A549 (cell line): ENCODE measurements around the gene CTRL. TPM values are rescaled to one million over a fixed set of nuclear protein-coding genes. Genes with fewer than 3 reads are reported as not detected.

Experiments used
- ATAC-seq, 2 experiments: fragments of 200-7000 bp in 1 of 2; fragments of >200 bp in 1 of 2; cut with Nextera tagmentation in 1 of 2; cut with Tn5 transposase in 1 of 2; 3 replicates each; pipeline versions ENCODE4 v1.8.0 to v1.9.1; 2018 to 2020; ENCODE audit warnings: mild to moderate bottlenecking in 1 of 2, moderate library complexity in 1 of 2
- CTCF ChIA-PET: fragments of 300-600 bp; sonication (Branson Sonifier 250); formaldehyde crosslinking; extraction: SDS; loops from one replicate; lab custom pipeline; 2021; ENCODE audit warnings: antibody characterized with exemption, inconsistent platforms; lab: Yijun Ruan, JAX
- POLR2A ChIA-PET: fragments of 350-600 bp; formaldehyde crosslinking; extraction: SDS; loops from one replicate; lab custom pipeline; 2021; ENCODE audit warnings: antibody characterized with exemption, inconsistent platforms; lab: Yijun Ruan, JAX
- DNase-seq, 2 experiments: peaks; one replicate each; pipeline versions ENCODE4 v3.0.0 to v3.0.0-alpha.2; 2011 to 2016; ENCODE audit warnings: low read depth in 1 of 2, low spot score in 1 of 2
- FAIRE-seq: peaks from 2 replicates; lab custom pipeline; 2011; peaks lifted over from hg19 to GRCh38; lab: Jason Lieb, UNC
- H3K27ac ChIP-seq, 2 experiments: fragments of >200 bp; sonication (Bioruptor Twin); formaldehyde crosslinking; 3 replicates each; pipeline ENCODE4 v1.5.1; 2016 to 2017
- H3K4me1 ChIP-seq: fragments of >200 bp; sonication (Bioruptor Twin); formaldehyde crosslinking; 3 replicates; pipeline ENCODE4 v1.6.1; 2016
- H3K4me2 ChIP-seq: fragments of >200 bp; sonication (Bioruptor Twin); formaldehyde crosslinking; 3 replicates; pipeline ENCODE4 v1.6.1; 2016
- H3K4me3 ChIP-seq: fragments of >200 bp; sonication (Bioruptor Twin); formaldehyde crosslinking; 3 replicates; pipeline ENCODE4 v1.5.1; 2016
- H3K9me3 ChIP-seq: fragments of >200 bp; sonication (Bioruptor Twin); formaldehyde crosslinking; 3 replicates; pipeline ENCODE4 v1.6.1; 2016
- BHLHE40 ChIP-seq: IDR thresholded peaks from 2 replicates; pipeline ENCODE4 v1.6.1; 2012; ENCODE audit warnings: low read depth, low read length, inconsistent platforms
- CBX2 ChIP-seq: fragments of 200-600 bp; sonication (generic); IDR thresholded peaks from 2 replicates; pipeline ENCODE4 v1.6.1; 2016; ENCODE audit warnings: low read depth, mild to moderate bottlenecking, borderline replicate concordance
- CTCF ChIP-seq: fragments of >200 bp; sonication (Bioruptor Twin); formaldehyde crosslinking; IDR thresholded peaks from 3 replicates; pipeline ENCODE4 v1.5.1; 2016
- EHF ChIP-seq: fragments of 250-450 bp; sonication (Bioruptor Pico); IDR thresholded peaks from 2 replicates; pipeline ENCODE4 v1.5.0; 2020; ENCODE audit warnings: mild to moderate bottlenecking
- EHMT2 ChIP-seq: fragments of 200-600 bp; sonication (generic); IDR thresholded peaks from 2 replicates; pipeline ENCODE4 v1.6.1; 2016; ENCODE audit warnings: antibody characterized with exemption, low read depth, mild to moderate bottlenecking, moderate library complexity
- ELK1 ChIP-seq: fragments of 150-350 bp; IDR thresholded peaks from 2 replicates; pipeline ENCODE4 v1.6.1; 2014; ENCODE audit warnings: low read depth, mild to moderate bottlenecking, low read length
- ESRRA ChIP-seq: fragments of 150-350 bp; IDR thresholded peaks from 2 replicates; pipeline ENCODE4 v1.6.1; 2014; ENCODE audit warnings: mild to moderate bottlenecking, low read length, borderline replicate concordance
- FOSB ChIP-seq: fragments of 250-450 bp; sonication (Bioruptor Pico); IDR thresholded peaks from 2 replicates; pipeline ENCODE4 v1.5.0; 2020; ENCODE audit warnings: mild to moderate bottlenecking, moderate library complexity
- FOSL2 ChIP-seq, 2 experiments: fragments of 450-650 bp in 1 of 2; fragments of >200 bp in 1 of 2; sonication (Bioruptor Twin) in 1 of 2; formaldehyde crosslinking; IDR thresholded peaks; 2 replicates each; pipeline versions ENCODE4 v1.5.0 to v1.6.1; 2016 to 2020; ENCODE audit warnings: mild to moderate bottlenecking in 1 of 2, moderate library complexity in 1 of 2
- FOXS1 ChIP-seq: fragments of 250-450 bp; sonication (Bioruptor Pico); IDR thresholded peaks from 2 replicates; pipeline ENCODE4 v1.5.0; 2020; ENCODE audit warnings: mild to moderate bottlenecking, moderate library complexity
- GATA3 ChIP-seq: IDR thresholded peaks from 2 replicates; pipeline ENCODE4 v1.6.1; 2012; ENCODE audit warnings: borderline replicate concordance
- HOXA7 ChIP-seq: fragments of 250-450 bp; sonication (Bioruptor Pico); IDR thresholded peaks from 2 replicates; pipeline ENCODE4 v1.5.0; 2020; ENCODE audit warnings: mild to moderate bottlenecking, moderate library complexity
- HOXB5 ChIP-seq: fragments of 250-450 bp; sonication (Bioruptor Pico); IDR thresholded peaks from 2 replicates; pipeline ENCODE4 v1.5.0; 2020; ENCODE audit warnings: mild to moderate bottlenecking, moderate library complexity
- JUN ChIP-seq, 2 experiments: fragments of >200 bp; sonication (Bioruptor Twin); formaldehyde crosslinking; IDR thresholded peaks; 2 replicates in 1 of 2; 3 replicates in 1 of 2; pipeline ENCODE4 v1.6.1; 2016 to 2017
- KDM5A ChIP-seq: fragments of 200-600 bp; sonication (generic); IDR thresholded peaks from 2 replicates; pipeline ENCODE4 v1.6.1; 2016; ENCODE audit warnings: antibody characterized with exemption, mild to moderate bottlenecking
- MAFK ChIP-seq: fragments of 450-650 bp; IDR thresholded peaks from 2 replicates; pipeline ENCODE4 v1.6.1; 2014; ENCODE audit not compliant: partially characterized antibody
- NFE2L2 ChIP-seq: fragments of 150-350 bp; conservative IDR thresholded peaks from 2 replicates; pipeline ENCODE4 v1.6.1; 2014; ENCODE audit warnings: low read length
- PHF8 ChIP-seq: fragments of 200-600 bp; sonication (generic); IDR thresholded peaks from 2 replicates; pipeline ENCODE4 v1.6.1; 2016; ENCODE audit warnings: low read depth, mild to moderate bottlenecking, antibody characterized with exemption, moderate library complexity, borderline replicate concordance
- RAD21 ChIP-seq, 2 experiments: fragments of >200 bp in 1 of 2; sonication (Bioruptor Twin) in 1 of 2; formaldehyde crosslinking in 1 of 2; IDR thresholded peaks in 1 of 2; conservative IDR thresholded peaks in 1 of 2; 2 replicates in 1 of 2; 3 replicates in 1 of 2; pipeline ENCODE4 v1.6.1; 2012 to 2018; ENCODE audit warnings: inconsistent platforms in 1 of 2
- RARB ChIP-seq: fragments of 250-450 bp; sonication (Bioruptor Pico); IDR thresholded peaks from 2 replicates; pipeline ENCODE4 v1.8.0; 2021; ENCODE audit warnings: mild to moderate bottlenecking, moderate library complexity
- RFX5 ChIP-seq: fragments of 450-650 bp; IDR thresholded peaks from 2 replicates; pipeline ENCODE4 v1.7.1; 2014; ENCODE audit warnings: antibody characterized with exemption, mild to moderate bottlenecking, moderate library complexity
- TFCP2L1 ChIP-seq: fragments of 250-450 bp; sonication (Bioruptor Pico); IDR thresholded peaks from 2 replicates; pipeline ENCODE4 v1.5.0; 2021; ENCODE audit warnings: mild to moderate bottlenecking
- ZFP36 ChIP-seq: fragments of 450-650 bp; IDR thresholded peaks from 2 replicates; pipeline ENCODE4 v1.6.1; 2014; ENCODE audit warnings: borderline replicate concordance; ENCODE audit not compliant: partially characterized antibody
- ZSCAN20 ChIP-seq: fragments of 250-450 bp; sonication (Bioruptor Pico); IDR thresholded peaks from 2 replicates; pipeline ENCODE4 v1.8.0; 2022; ENCODE audit warnings: mild to moderate bottlenecking, moderate library complexity
- WGBS: methylation state at CpG from one replicate; pipeline ENCODE4 v1.1.6; 2017; ENCODE audit errors: missing lambda C conversion rate; 5-methylcytosine and 5-hydroxymethylcytosine counted together
- polyA plus RNA-seq, 4 experiments: library from polyadenylated mRNA; depleted of rRNA in 3 of 4; stranded (reverse); fragments of >200 nt; fragmentation: RNase III in 1 of 4; extraction: RNeasy Plus Mini Kit Qiagen cat#74134 plus additional on column Dnase treatment in 1 of 4; gene quantifications; 2 replicates in 3 of 4; 3 replicates in 1 of 4; pipeline ENCODE4 v1.2.3, GENCODE V29; 2011 to 2017
- TF ChIP-seq, protein P1 (sequence below): fragments of >200 bp; sonication (Bioruptor Twin); formaldehyde crosslinking; IDR thresholded peaks from 3 replicates; pipeline ENCODE4 v1.6.1; 2016
- TF ChIP-seq, protein P2 (sequence below): IDR thresholded peaks from 2 replicates; pipeline ENCODE4 v1.6.1; 2012
- TF ChIP-seq, protein P3 (sequence below): fragments of >200 bp; sonication (Bioruptor Twin); formaldehyde crosslinking; IDR thresholded peaks from 2 replicates; pipeline ENCODE4 v1.6.1; 2016
- TF ChIP-seq, protein P4 (sequence below): IDR thresholded peaks from 2 replicates; pipeline ENCODE4 v1.6.1; 2012; ENCODE audit warnings: low read depth, borderline replicate concordance
- TF ChIP-seq, protein P5 (sequence below): fragments of 250-450 bp; sonication (Bioruptor Pico); IDR thresholded peaks from 2 replicates; pipeline ENCODE4 v1.5.0; 2021; ENCODE audit warnings: mild to moderate bottlenecking, moderate library complexity, borderline replicate concordance

The CTRL gene
- polyA plus RNA-seq, 2 of the 4 experiments (the other 2 are of a cell fraction): 0.92 to 3.6 TPM

DNA sequence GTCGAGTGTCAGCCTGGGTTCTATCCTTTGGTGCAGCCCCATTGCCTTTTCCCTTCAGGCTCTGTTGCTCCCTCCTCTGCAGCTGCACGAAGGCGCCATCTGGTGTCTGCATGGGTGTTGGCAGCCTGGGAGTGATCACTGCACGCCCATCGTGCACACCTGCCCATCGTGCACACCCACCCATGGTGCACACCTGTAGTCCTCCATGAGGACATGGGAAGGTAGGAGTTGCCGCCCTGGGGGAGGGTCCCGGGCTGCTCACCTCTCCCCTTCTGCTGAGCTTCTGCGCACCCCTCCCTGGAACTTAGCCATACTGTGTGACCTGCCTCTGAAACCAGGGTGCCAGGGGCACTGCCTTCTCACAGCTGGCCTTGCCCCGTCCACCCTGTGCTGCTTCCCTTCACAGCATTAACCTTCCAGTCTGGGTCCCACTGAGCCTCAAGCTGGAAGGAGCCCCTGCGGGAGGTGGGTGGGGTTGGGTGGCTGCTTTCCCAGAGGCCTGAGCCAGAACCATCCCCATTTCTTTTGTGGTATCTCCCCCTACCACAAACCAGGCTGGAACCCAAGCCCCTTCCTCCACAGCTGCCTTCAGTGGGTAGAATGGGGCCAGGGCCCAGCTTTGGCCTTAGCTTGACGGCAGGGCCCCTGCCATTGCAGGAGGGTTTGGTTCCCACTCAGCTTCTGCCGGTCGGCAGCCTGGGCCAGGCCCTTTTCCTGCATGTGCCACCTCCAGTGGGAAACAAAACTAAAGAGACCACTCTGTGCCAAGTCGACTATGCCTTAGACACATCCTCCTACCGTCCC is 2.9 kb downstream of the CTRL start (continued):
- TF ChIP-seq, protein P1, sequence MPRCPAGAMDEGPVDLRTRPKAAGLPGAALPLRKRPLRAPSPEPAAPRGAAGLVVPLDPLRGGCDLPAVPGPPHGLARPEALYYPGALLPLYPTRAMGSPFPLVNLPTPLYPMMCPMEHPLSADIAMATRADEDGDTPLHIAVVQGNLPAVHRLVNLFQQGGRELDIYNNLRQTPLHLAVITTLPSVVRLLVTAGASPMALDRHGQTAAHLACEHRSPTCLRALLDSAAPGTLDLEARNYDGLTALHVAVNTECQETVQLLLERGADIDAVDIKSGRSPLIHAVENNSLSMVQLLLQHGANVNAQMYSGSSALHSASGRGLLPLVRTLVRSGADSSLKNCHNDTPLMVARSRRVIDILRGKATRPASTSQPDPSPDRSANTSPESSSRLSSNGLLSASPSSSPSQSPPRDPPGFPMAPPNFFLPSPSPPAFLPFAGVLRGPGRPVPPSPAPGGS: no peak
- no peak for TF ChIP-seq TFCP2L1 (CRISPR knock-in tag)
- no peak for TF ChIP-seq CBX2
- TF ChIP-seq KDM5A: no peak
- TF ChIP-seq, protein P2, sequence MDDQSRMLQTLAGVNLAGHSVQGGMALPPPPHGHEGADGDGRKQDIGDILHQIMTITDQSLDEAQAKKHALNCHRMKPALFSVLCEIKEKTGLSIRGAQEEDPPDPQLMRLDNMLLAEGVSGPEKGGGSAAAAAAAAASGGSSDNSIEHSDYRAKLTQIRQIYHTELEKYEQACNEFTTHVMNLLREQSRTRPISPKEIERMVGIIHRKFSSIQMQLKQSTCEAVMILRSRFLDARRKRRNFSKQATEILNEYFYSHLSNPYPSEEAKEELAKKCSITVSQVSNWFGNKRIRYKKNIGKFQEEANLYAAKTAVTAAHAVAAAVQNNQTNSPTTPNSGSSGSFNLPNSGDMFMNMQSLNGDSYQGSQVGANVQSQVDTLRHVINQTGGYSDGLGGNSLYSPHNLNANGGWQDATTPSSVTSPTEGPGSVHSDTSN: no peak
- TF ChIP-seq HOXB5: 0 out of 2 replicates have a peak, but pooled peaks have one; percentile 14
- TF ChIP-seq NFE2L2: no peak
- no peak for TF ChIP-seq PHF8
- no peak for TF ChIP-seq EHF
- no peak for TF ChIP-seq MAFK
- TF ChIP-seq RFX5: no peak
- TF ChIP-seq FOXS1: no peak
- no peak for TF ChIP-seq ZFP36
- TF ChIP-seq FOSB (CRISPR knock-in tag): no peak
- no peak for TF ChIP-seq ELK1
- peak; percentile 87 for TF ChIP-seq CTCF
- TF ChIP-seq, all 56 proteins: peak for 6

GRCh38 chr16:67928147-67928546 is 3.5 kb downstream of the CTRL start:
- ChIA-PET CTCF (interaction anchor here (0.6 to 22.2 kb wide), 31 partner anchors 9 to 437 kb away, joined by 3 to 370 read pairs (median 6); partner anchors contain the start of genes EDC4, NRN1L, PSKH1 and PSMB10), POLR2A (no interaction called here)
- H3K4me1 ChIP-seq: no peaks in the 10 kb centered on the region
- FAIRE-seq (no peak), ATAC-seq (peak in 1 of 2 experiments; percentile 9; a peak in 3 of 6 replicates), DNase-seq (no peak)
- WGBS: 50% methylated on average over 7 of the region's 7 CpGs
- H3K4me3 ChIP-seq: no peak overlapping the region
- no peaks in the 10 kb centered on the region for H3K9me3 ChIP-seq
- no peak overlapping the region for H3K4me2 ChIP-seq
- H3K27ac ChIP-seq: no peak overlapping the region
- TF ChIP-seq ESRRA (no peak), FOSL2 (IDR thresholded peaks at IDR 0.05) (no peak), FOSL2 (CRISPR knock-in tag; IDR thresholded peaks at IDR 0.05) (no peak), EHMT2 (no peak), BHLHE40 (no peak), RARB (CRISPR knock-in tag) (no peak), PHF8 (no peak), RAD21 (conservative IDR thresholded peaks at IDR 0.05 in 1 of 2, IDR thresholded peaks at IDR 0.05 in 1 of 2) (no peak), GATA3 (no peak), HOXA7 (CRISPR knock-in tag) (no peak), JUN (IDR thresholded peaks at IDR 0.05) (no peak), ZSCAN20 (CRISPR knock-in tag) (no peak)
- TF ChIP-seq, protein P3, sequence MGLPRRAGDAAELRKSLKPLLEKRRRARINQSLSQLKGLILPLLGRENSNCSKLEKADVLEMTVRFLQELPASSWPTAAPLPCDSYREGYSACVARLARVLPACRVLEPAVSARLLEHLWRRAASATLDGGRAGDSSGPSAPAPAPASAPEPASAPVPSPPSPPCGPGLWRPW: no peak
- TF ChIP-seq, protein P4, sequence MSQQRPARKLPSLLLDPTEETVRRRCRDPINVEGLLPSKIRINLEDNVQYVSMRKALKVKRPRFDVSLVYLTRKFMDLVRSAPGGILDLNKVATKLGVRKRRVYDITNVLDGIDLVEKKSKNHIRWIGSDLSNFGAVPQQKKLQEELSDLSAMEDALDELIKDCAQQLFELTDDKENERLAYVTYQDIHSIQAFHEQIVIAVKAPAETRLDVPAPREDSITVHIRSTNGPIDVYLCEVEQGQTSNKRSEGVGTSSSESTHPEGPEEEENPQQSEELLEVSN: no peak
- TF ChIP-seq, protein P5, sequence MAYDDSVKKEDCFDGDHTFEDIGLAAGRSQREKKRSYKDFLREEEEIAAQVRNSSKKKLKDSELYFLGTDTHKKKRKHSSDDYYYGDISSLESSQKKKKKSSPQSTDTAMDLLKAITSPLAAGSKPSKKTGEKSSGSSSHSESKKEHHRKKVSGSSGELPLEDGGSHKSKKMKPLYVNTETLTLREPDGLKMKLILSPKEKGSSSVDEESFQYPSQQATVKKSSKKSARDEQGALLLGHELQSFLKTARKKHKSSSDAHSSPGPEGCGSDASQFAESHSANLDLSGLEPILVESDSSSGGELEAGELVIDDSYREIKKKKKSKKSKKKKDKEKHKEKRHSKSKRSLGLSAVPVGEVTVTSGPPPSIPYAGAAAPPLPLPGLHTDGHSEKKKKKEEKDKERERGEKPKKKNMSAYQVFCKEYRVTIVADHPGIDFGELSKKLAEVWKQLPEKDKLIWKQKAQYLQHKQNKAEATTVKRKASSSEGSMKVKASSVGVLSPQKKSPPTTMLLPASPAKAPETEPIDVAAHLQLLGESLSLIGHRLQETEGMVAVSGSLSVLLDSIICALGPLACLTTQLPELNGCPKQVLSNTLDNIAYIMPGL: no peak
- TF ChIP-seq, all 56 proteins: peak for 0
